DND-41 (cell line): ENCODE results near the gene SHB.

Experiments used
- ATAC-seq: fragments of 200-7000 bp; cut with Tn5 transposase; 3 replicates; pipeline ENCODE4 v1.9.1; 2021; ENCODE audit warnings: low read depth; ENCODE audit not compliant: insufficient read depth
- DNase-seq: peaks from one replicate; pipeline ENCODE4 v3.0.0-alpha.2; 2020
- H2AFZ ChIP-seq: 2 replicates; pipeline ENCODE4 v1.6.0; 2012; ENCODE audit warnings: low read depth, low read length
- H3K27ac ChIP-seq: 2 replicates; pipeline ENCODE4 v1.5.1; 2012; ENCODE audit warnings: low read length, inconsistent platforms
- H3K27me3 ChIP-seq: fragments of 200-600 bp; sonication (generic); 2 replicates; pipeline ENCODE4 v1.6.0; 2012; ENCODE audit warnings: low read length, mild to moderate bottlenecking, inconsistent platforms; ENCODE audit not compliant: insufficient read depth, poor library complexity
- H3K36me3 ChIP-seq: 2 replicates; pipeline ENCODE4 v1.5.1; 2012; ENCODE audit warnings: low read length, inconsistent platforms; ENCODE audit not compliant: insufficient read depth
- H3K4me1 ChIP-seq: 2 replicates; pipeline ENCODE4 v1.5.1; 2012; ENCODE audit warnings: mild to moderate bottlenecking, low read length; ENCODE audit not compliant: insufficient read depth
- H3K4me2 ChIP-seq: 2 replicates; pipeline ENCODE4 v1.6.0; 2012; ENCODE audit warnings: mild to moderate bottlenecking, moderate library complexity, low read length, inconsistent platforms; ENCODE audit not compliant: insufficient read depth
- H3K4me3 ChIP-seq, 2 experiments: fragments of 200-600 bp in 1 of 2; shearing (Covaris generic) in 1 of 2; 2 replicates each; pipeline ENCODE4 v1.5.1; 2012 to 2016; ENCODE audit warnings: inconsistent platforms in 2 of 2, low read length in 2 of 2, mild to moderate bottlenecking in 2 of 2, low read depth in 1 of 2, moderate library complexity in 1 of 2
- H3K79me2 ChIP-seq: 2 replicates; pipeline ENCODE4 v1.6.0; 2012; ENCODE audit warnings: low read length, inconsistent platforms; ENCODE audit not compliant: insufficient read depth
- H3K9ac ChIP-seq: 2 replicates; pipeline ENCODE4 v1.6.0; 2012; ENCODE audit warnings: low read depth, mild to moderate bottlenecking, inconsistent platforms, low read length, moderate library complexity
- H3K9me3 ChIP-seq: 2 replicates; pipeline ENCODE4 v1.5.1; 2012; ENCODE audit warnings: low read length, moderate library complexity, mild to moderate bottlenecking, inconsistent platforms; ENCODE audit not compliant: insufficient read depth, severe bottlenecking
- H4K20me1 ChIP-seq: 2 replicates; pipeline ENCODE4 v1.6.0; 2012; ENCODE audit warnings: low read length; ENCODE audit not compliant: insufficient read depth
- EZH2 ChIP-seq: IDR thresholded peaks from 3 replicates; pipeline ENCODE4 v1.6.1; 2012; ENCODE audit warnings: borderline replicate concordance, low read depth, mild to moderate bottlenecking, moderate library complexity, low read length, inconsistent platforms; ENCODE audit not compliant: severe bottlenecking
- TF ChIP-seq, protein P1 (sequence below): IDR thresholded peaks from 2 replicates; pipeline ENCODE4 v1.5.1; 2012; ENCODE audit warnings: borderline replicate concordance, low read length, moderate library complexity, mild to moderate bottlenecking; ENCODE audit not compliant: poor library complexity, severe bottlenecking; ENCODE audit errors: extremely low read depth

Gene SHB

DNA sequence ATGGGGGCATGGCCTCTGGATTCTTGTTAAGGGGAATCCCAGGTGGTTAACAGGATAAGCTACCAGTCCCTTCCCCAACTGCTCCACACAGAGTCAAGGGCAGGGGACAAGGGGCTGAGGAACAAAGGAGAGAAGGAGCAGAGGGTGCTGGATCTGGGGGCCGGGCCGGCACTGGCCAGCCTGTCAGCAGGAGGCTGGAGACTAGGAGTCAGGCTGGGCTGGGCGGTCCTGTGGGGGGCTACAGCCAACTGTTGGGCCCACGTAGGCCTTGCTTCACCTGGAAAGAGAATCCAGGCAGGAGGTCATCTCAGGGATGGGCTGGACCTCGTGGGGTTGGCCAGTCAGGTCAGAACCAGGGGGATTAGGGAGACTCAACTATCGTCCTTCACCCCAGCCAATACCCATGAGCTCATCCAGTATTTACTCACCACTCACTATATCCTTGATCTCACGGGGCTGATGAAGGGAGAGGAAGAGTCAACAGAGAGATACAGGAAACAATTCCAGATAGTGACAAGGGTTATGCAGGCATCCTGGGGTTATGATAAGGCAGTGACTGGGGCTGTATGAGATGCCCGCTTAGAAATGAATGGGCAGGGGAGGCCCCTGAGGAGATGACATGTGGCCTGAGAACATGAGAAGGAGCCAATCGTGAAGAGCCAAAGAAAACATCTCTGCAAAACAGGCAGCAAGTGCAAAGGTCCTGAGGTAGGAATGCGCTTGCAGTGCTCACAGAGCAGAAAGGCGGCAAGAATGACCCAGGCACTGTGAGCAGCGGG lies 117.2 kb downstream of the SHB start:
- H3K4me1 ChIP-seq = no peaks in the 10 kb centered on the region
- H3K36me3 ChIP-seq = no peaks in the 10 kb centered on the region
- no peak overlapping the region for H2AFZ ChIP-seq
- no peaks in the 10 kb centered on the region for H3K27me3 ChIP-seq
- ATAC-seq = no peak
- no peak for DNase-seq
- no peak overlapping the region for H3K27ac ChIP-seq
- H3K79me2 ChIP-seq = no peaks in the 10 kb centered on the region
- TF ChIP-seq, protein P1, sequence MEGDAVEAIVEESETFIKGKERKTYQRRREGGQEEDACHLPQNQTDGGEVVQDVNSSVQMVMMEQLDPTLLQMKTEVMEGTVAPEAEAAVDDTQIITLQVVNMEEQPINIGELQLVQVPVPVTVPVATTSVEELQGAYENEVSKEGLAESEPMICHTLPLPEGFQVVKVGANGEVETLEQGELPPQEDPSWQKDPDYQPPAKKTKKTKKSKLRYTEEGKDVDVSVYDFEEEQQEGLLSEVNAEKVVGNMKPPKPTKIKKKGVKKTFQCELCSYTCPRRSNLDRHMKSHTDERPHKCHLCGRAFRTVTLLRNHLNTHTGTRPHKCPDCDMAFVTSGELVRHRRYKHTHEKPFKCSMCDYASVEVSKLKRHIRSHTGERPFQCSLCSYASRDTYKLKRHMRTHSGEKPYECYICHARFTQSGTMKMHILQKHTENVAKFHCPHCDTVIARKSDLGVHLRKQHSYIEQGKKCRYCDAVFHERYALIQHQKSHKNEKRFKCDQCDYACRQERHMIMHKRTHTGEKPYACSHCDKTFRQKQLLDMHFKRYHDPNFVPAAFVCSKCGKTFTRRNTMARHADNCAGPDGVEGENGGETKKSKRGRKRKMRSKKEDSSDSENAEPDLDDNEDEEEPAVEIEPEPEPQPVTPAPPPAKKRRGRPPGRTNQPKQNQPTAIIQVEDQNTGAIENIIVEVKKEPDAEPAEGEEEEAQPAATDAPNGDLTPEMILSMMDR = no peak
- no peak for TF ChIP-seq EZH2
- H4K20me1 ChIP-seq = no peaks in the 10 kb centered on the region
- H3K4me3 ChIP-seq = no peak overlapping the region
- H3K9me3 ChIP-seq = no peaks in the 10 kb centered on the region
- H3K4me2 ChIP-seq = no peak overlapping the region
- H3K9ac ChIP-seq = no peak overlapping the region

DNA sequence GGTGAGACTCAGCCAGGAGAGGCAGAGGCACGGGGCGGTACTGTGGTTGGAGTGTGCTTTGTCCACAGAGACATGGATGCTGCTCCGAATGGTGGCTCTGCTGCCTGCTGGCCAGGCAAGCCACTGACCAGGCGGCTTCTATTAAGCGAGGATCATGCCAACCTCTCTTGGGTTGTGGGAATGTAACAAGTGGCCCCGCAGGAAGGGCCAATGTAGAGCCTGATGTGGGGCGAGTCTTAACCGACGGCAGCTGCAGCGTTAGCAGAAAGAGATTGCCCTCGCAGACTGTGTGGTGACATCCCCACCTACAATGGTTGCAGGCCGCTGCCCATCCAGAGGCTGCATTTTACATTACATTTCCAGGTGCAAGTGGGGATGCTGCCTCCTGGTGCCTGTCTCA lies 118.5 kb downstream of the SHB start:
- Histone ChIP-seq H3K4me1 (no peaks in the 10 kb centered on the region), H2AFZ (no peak overlapping the region), H3K27ac (no peak overlapping the region), H3K4me2 (no peak overlapping the region), H3K9ac (no peak overlapping the region), H3K4me3 (no peak overlapping the region), H3K79me2 (no peaks in the 10 kb centered on the region), H3K36me3 (no peaks in the 10 kb centered on the region), H3K27me3 (no peaks in the 10 kb centered on the region), H3K9me3 (no peaks in the 10 kb centered on the region), H4K20me1 (no peaks in the 10 kb centered on the region)
- TF ChIP-seq, protein P1 = no peak
- no peak for TF ChIP-seq EZH2
- DNase-seq (no peak), ATAC-seq (no peak)

DNA sequence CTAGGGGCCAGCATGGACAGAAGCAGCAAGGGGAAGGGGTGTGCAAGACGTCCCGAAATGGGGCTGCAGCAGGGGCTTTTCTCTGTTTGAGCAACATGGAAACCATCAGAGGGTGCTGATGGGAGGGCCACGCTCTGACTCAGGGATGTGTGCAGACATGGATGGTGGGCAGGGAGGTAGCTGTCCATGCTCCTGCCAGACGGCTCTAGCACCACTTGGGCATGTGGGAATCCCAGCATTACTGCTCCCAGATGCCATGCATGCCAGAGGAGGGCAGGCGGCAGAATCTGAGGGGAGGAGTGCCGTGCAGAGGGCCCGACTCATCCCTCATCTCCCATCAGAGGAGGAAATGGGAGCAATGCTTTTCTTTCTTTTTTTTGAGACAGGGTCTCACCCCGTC lies 119.5 kb downstream of the SHB start:
- Histone ChIP-seq H3K4me1 (no peaks in the 10 kb centered on the region), H3K36me3 (no peaks in the 10 kb centered on the region), H3K79me2 (no peaks in the 10 kb centered on the region), H3K4me2 (no peak overlapping the region), H4K20me1 (no peaks in the 10 kb centered on the region), H3K9me3 (no peaks in the 10 kb centered on the region), H3K27me3 (no peaks in the 10 kb centered on the region), H2AFZ (no peak overlapping the region), H3K27ac (no peak overlapping the region), H3K4me3 (no peak overlapping the region), H3K9ac (no peak overlapping the region)
- TF ChIP-seq EZH2 = no peak
- TF ChIP-seq, protein P1 = no peak
- no peak for ATAC-seq
- DNase-seq = no peak
